ENCODE results near the gene HNMT.
"Not testable (repeated sequence)": the region's sequence is repeated elsewhere in the genome, so short reads cannot be mapped to it uniquely, and the experiment has no call there.

Gene HNMT

GRCh38 chr2:137975280-137976271, 11.3 kb downstream of the HNMT start:
- no peak for DNase-seq

- no peak for DNase-seq
Observed at GRCh38 chr2:137976274-137976673, 12.0 kb downstream of the HNMT start.

GRCh38 chr2:137977790-137978189, 13.5 kb downstream of the HNMT start:
- DNase-seq, result no peak

- no peak for DNase-seq
Observed at GRCh38 chr2:137980459-137980858, 16.2 kb downstream of the HNMT start.

- DNase-seq, result no peak
Observed at GRCh38 chr2:137981112-137981656, 16.9 kb downstream of the HNMT start.

- no peak for DNase-seq
Observed at GRCh38 chr2:137983581-137983980, 19.3 kb downstream of the HNMT start.

GRCh38 chr2:137986268-137986667, 22.0 kb downstream of the HNMT start:
- no peak for DNase-seq

GRCh38 chr2:137987011-137987410, 22.7 kb downstream of the HNMT start:
- no peak for DNase-seq

- DNase-seq, result no peak
Observed at GRCh38 chr2:137991078-137991477, 26.8 kb downstream of the HNMT start.

- DNase-seq, result no peak
Observed at GRCh38 chr2:137992039-137992646, 27.9 kb downstream of the HNMT start.

GRCh38 chr2:137993715-137994476, 29.6 kb downstream of the HNMT start:
- DNase-seq, result not testable (repeated sequence)

GRCh38 chr2:137995368-137995767, 31.1 kb downstream of the HNMT start:
- DNase-seq, result not testable (repeated sequence)

- DNase-seq, result not testable (repeated sequence)
Observed at GRCh38 chr2:137996158-137996557, 31.9 kb downstream of the HNMT start.

GRCh38 chr2:137997733-137998132, 33.5 kb downstream of the HNMT start:
- DNase-seq, result no peak

GRCh38 chr2:137998503-137998902, 34.2 kb downstream of the HNMT start:
- DNase-seq, result no peak

GRCh38 chr2:137999273-137999672, 35.0 kb downstream of the HNMT start:
- DNase-seq, result no peak

- no peak for DNase-seq
Observed at GRCh38 chr2:138000009-138000408, 35.7 kb downstream of the HNMT start.

GRCh38 chr2:138000796-138001195, 36.5 kb downstream of the HNMT start:
- no peak for DNase-seq

- DNase-seq, result no peak
Observed at GRCh38 chr2:138003411-138003810, 39.1 kb downstream of the HNMT start.

- no peak for DNase-seq
Observed at GRCh38 chr2:138007431-138007830, 43.2 kb downstream of the HNMT start.

GRCh38 chr2:138009622-138010021, 45.3 kb downstream of the HNMT start:
- DNase-seq, result no peak

GRCh38 chr2:138010890-138011289, 46.6 kb downstream of the HNMT start:
- no peak for DNase-seq

GRCh38 chr2:138012082-138012481, 47.8 kb downstream of the HNMT start:
- DNase-seq, result no peak

Measured in fibroblast of skin of scalp (primary cell).